PC-3 (cell line): ENCODE data around the gene DIPK2B. TPM values are rescaled to one million over a fixed set of nuclear protein-coding genes. Genes with fewer than 3 reads are reported as not detected.

Experiments
- ATAC-seq: fragments of 200-7000 bp; cut with Tn5 transposase; 2 replicates; pipeline ENCODE4 v1.9.1; 2020; ENCODE audit warnings: mild to moderate bottlenecking, moderate library complexity
- BruUV-seq: library from RNA; stranded (reverse); fragments of 400-500 nt; replicated peaks from 2 replicates; lab custom pipeline; 2021; lab: Mats Ljungman, UMichigan
- CTCF ChIA-PET: fragments of 300-600 bp; sonication (Branson Sonifier 250); formaldehyde crosslinking; loops from one replicate; lab custom pipeline; 2022; ENCODE audit warnings: antibody characterized with exemption; lab: Charles Lee
- POLR2A ChIA-PET: fragments of 300-600 bp; sonication (Branson Sonifier 250); formaldehyde crosslinking; loops from one replicate; lab custom pipeline; 2022; ENCODE audit warnings: antibody characterized with exemption; ENCODE audit not compliant: unreplicated experiment; lab: Charles Lee
- DNase-seq: peaks from one replicate; pipeline ENCODE4 v3.0.0-alpha.2; 2015
- H2AFZ ChIP-seq: fragments of 300-600 bp; sonication (generic); 2 replicates; pipeline ENCODE4 v1.6.0; 2016; ENCODE audit warnings: antibody characterized with exemption, low read length
- H3F3A ChIP-seq: fragments of 300-600 bp; sonication (generic); one replicate; pipeline ENCODE4 v1.6.0; 2017; ENCODE audit warnings: antibody characterized with exemption, low read length, control low read depth, mild to moderate bottlenecking; ENCODE audit not compliant: unreplicated experiment
- H3K27ac ChIP-seq: fragments of 300-600 bp; sonication (generic); 2 replicates; pipeline ENCODE4 v1.5.1; 2016; ENCODE audit warnings: mild to moderate bottlenecking, low read length
- H3K27me3 ChIP-seq: fragments of 300-600 bp; sonication (generic); 2 replicates; pipeline ENCODE4 v1.6.1; 2016; ENCODE audit warnings: low read length, mixed read lengths
- H3K36me3 ChIP-seq: fragments of 300-600 bp; sonication (generic); 2 replicates; pipeline ENCODE4 v1.6.1; 2016; ENCODE audit warnings: low read depth, mixed run types, low read length, mixed read lengths
- H3K4me1 ChIP-seq: fragments of 300-600 bp; sonication (generic); 2 replicates; pipeline ENCODE4 v1.5.1; 2016; ENCODE audit warnings: low read length; ENCODE audit not compliant: insufficient read depth
- H3K4me2 ChIP-seq: fragments of 300-600 bp; sonication (generic); 2 replicates; pipeline ENCODE4 v1.6.0; 2016; ENCODE audit warnings: low read length
- H3K4me3 ChIP-seq: fragments of 300-600 bp; sonication (generic); 2 replicates; pipeline ENCODE4 v1.5.1; 2016; ENCODE audit warnings: mild to moderate bottlenecking, low read length, mixed read lengths
- H3K79me2 ChIP-seq: fragments of 300-600 bp; sonication (generic); 2 replicates; pipeline ENCODE4 v1.6.1; 2017; ENCODE audit warnings: low read length, mixed read lengths
- H3K9ac ChIP-seq: fragments of 300-600 bp; sonication (generic); 2 replicates; pipeline ENCODE4 v1.6.0; 2016; ENCODE audit warnings: mild to moderate bottlenecking, low read length
- H3K9me2 ChIP-seq: fragments of 300-600 bp; sonication (generic); replicated peaks from 2 replicates; pipeline ENCODE4 v1.6.1; 2016; ENCODE audit warnings: mixed run types, low read length, mixed read lengths
- H3K9me3 ChIP-seq: fragments of 300-600 bp; sonication (generic); 2 replicates; pipeline ENCODE4 v1.6.1; 2016; ENCODE audit warnings: low read length, mixed read lengths
- H4K20me1 ChIP-seq: fragments of 300-600 bp; sonication (generic); 2 replicates; pipeline ENCODE4 v1.6.1; 2016; ENCODE audit warnings: low read length, mixed read lengths
- EZH2 ChIP-seq: fragments of 300-600 bp; sonication (generic); IDR thresholded peaks from one replicate; pipeline ENCODE4 v1.6.1; 2017; ENCODE audit warnings: antibody characterized with exemption, mild to moderate bottlenecking, low read length; ENCODE audit not compliant: unreplicated experiment
- EZH2phosphoT487 ChIP-seq: fragments of 300-600 bp; sonication (generic); IDR thresholded peaks from 2 replicates; pipeline ENCODE4 v1.6.1; 2018; ENCODE audit warnings: mild to moderate bottlenecking, antibody characterized with exemption, low read length, borderline replicate concordance
- intact Hi-C: fragments of 100-400 bp; cut with micrococcal nuclease; formaldehyde crosslinking; loops from 2 replicates; pipeline ENCODE4 v1.9.0; 2023
- total RNA-seq: library from RNA; depleted of rRNA; stranded (reverse); fragments of >200 nt; gene quantifications from 2 replicates; pipeline ENCODE4 v1.2.3, GENCODE V29; 2014
- TF ChIP-seq, protein P1 (sequence below): fragments of 300-600 bp; sonication (generic); conservative IDR thresholded peaks from 2 replicates; pipeline ENCODE4 v1.5.1; 2017; ENCODE audit warnings: antibody characterized with exemption, low read depth, mild to moderate bottlenecking, low read length

DIPK2B gene
- total RNA-seq, 1 experiment from 2014 or later, result 0.18 TPM

DNA sequence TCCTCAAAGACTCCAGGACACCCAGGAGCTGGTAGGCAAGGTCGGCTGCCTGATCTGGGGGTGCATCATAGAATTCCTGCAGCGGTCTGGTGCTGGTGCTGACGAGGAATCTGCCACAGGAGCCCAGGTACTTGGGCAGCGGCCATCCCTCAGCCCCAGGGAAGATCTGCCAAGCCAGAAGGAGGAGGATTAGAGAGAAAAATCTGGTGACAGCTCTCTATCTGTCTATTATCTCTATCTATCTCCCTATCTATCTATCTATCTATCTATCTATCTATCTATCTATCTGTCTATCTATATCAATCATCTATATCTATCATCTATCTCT lies 46.7 kb downstream of the DIPK2B start:
- Histone ChIP-seq H3F3A (no peaks in the 10 kb centered on the region), H3K79me2 (no peaks in the 10 kb centered on the region), H3K27me3 (no peaks in the 10 kb centered on the region), H3K9ac (no peak overlapping the region), H3K36me3 (no peaks in the 10 kb centered on the region), H3K4me2 (no peak overlapping the region), H3K9me3 (no peaks in the 10 kb centered on the region), H3K4me1 (no peaks in the 10 kb centered on the region), H2AFZ (no peak overlapping the region), H3K9me2 (no peaks in the 10 kb centered on the region), H3K27ac (no peak overlapping the region), H4K20me1 (no peaks in the 10 kb centered on the region), H3K4me3 (no peak overlapping the region)
- DNase-seq, result no peak
- ChIA-PET CTCF (no interaction called here), POLR2A (no interaction called here)
- intact Hi-C loops, result no loop called here
- TF ChIP-seq, protein P1, sequence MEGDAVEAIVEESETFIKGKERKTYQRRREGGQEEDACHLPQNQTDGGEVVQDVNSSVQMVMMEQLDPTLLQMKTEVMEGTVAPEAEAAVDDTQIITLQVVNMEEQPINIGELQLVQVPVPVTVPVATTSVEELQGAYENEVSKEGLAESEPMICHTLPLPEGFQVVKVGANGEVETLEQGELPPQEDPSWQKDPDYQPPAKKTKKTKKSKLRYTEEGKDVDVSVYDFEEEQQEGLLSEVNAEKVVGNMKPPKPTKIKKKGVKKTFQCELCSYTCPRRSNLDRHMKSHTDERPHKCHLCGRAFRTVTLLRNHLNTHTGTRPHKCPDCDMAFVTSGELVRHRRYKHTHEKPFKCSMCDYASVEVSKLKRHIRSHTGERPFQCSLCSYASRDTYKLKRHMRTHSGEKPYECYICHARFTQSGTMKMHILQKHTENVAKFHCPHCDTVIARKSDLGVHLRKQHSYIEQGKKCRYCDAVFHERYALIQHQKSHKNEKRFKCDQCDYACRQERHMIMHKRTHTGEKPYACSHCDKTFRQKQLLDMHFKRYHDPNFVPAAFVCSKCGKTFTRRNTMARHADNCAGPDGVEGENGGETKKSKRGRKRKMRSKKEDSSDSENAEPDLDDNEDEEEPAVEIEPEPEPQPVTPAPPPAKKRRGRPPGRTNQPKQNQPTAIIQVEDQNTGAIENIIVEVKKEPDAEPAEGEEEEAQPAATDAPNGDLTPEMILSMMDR, result no peak
- no peak for TF ChIP-seq EZH2
- no peak for TF ChIP-seq EZH2phosphoT487
- BruUV-seq, result no TSS peak
- no peak for ATAC-seq
